Liver (tissue), 3 donors: ENCODE results near the gene BPIFB3.

Experiments used
- CTCF ChIP-seq: fragments of 150-350 bp; IDR thresholded peaks from 2 replicates; pipeline ENCODE4 v1.5.1; 2017; ENCODE audit warnings: improper control_type of control experiment, low read depth, low read length; ENCODE audit not compliant: missing input control
- HNF4A ChIP-seq, 2 donors: conservative IDR thresholded peaks; 2 replicates each; pipeline ENCODE4 v1.6.1; 2016; ENCODE audit warnings: antibody characterized with exemption in 2 of 2, mild to moderate bottlenecking in 2 of 2
- TAF1 ChIP-seq: conservative IDR thresholded peaks from 2 replicates; pipeline ENCODE4 v1.6.1; 2016; ENCODE audit warnings: antibody characterized with exemption, mild to moderate bottlenecking
- donor health status: healthy.
- donor health status: healthy.

- TF ChIP-seq TAF1 (no peak), CTCF (no peak), HNF4A (conservative IDR thresholded peaks at IDR 0.05) (no peak)
These were observed 34.0 kb upstream of the BPIFB3 start for GRCh38 chr20:33019465-33020277.
